ENCODE results near the gene TLE5.
"Not testable (repeated sequence)": the region's sequence is repeated elsewhere in the genome, so short reads cannot be mapped to it uniquely, and the experiment has no call there.

TLE5 gene

GRCh38 chr19:3096267-3096901 lies 34.1 kb upstream of the TLE5 start:
- no peak for DNase-seq

DNA sequence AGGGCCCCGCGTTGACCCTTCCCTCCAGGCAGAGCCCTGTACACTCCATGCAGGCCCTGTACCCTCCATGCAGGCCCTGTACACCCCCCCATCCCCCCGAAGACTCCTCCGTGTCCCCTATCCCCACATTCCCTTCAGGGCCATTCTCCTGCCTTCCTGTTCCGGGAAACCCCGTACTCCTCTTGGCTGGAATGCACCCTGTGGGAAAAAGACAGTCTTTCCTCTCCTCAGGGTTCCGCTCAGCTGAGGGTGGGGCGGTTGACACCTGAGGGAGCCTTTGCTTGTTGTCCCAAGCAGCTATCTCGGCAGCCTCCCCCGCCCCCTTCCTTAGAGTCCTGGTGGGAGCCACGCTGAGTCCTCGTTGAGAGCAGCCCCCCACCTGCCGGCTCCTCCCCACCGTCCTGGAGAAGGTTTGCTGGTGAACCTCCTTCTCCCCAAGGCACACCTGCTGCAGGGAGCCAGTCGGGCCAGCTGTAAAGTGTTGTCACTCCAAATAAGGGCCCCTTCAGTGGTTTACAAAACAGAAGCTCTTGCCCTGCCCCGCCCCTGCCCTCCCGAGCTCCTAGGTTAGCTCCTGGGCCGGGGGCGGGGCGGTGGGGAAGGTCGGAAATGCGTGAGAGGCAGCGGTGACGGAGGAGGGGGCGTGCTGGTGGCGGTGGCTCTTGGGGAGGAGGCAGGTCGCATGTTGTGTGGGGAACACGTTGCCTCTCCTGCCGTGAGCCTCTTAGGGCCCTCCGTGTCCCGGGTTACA lies 33.3 kb upstream of the TLE5 start:
- DNase-seq = peak; percentile 69 to 71

DNA sequence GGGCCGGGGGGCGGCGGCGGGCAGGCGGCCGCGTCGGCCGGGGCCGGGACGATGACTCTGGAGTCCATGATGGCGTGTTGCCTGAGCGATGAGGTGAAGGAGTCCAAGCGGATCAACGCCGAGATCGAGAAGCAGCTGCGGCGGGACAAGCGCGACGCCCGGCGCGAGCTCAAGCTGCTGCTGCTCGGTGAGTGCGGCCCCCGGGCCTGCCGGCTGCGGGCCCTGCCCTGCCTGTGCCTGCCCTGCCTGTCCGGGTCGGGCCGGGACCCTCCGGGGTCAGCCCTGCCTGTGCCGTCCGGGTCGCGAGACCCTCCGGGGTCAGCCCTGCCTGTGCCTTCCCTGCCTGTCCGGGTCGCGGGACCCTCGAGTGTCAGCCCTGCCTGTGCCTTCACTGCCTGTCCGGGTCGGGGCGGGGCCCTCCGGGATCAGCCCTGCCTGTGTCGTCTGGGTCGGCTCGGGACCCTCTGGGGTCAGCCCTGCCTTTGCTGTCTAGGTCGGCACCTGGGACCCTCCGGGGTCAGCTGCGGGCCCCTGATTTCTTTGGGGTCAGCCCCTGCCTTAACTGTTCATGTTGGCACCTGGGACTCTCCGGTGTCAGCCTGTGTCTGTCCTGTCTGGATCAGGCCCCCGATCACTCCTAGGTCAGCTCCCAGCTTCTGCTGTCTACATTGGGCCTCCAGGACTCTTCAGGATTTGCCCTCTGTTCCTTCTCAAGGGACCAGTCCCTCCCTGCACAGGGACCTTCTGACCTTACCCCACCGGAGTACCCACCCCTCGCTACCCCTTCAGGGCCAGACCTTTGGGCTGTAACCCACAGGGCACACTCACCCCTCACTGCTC lies 32.5 kb upstream of the TLE5 start:
- peak in 1 of 2 donors; percentile 14 for DNase-seq

GRCh38 chr19:3089299-3089855 lies 27.1 kb upstream of the TLE5 start:
- not testable (repeated sequence) for DNase-seq

- DNase-seq = no peak
Observed at GRCh38 chr19:3087769-3088168, 25.5 kb upstream of the TLE5 start.

GRCh38 chr19:3084943-3085342 lies 22.6 kb upstream of the TLE5 start:
- DNase-seq = no peak

GRCh38 chr19:3083964-3084363 lies 21.7 kb upstream of the TLE5 start:
- DNase-seq = no peak

- DNase-seq = no peak
Observed at GRCh38 chr19:3082331-3082730, 20.0 kb upstream of the TLE5 start.

DNA sequence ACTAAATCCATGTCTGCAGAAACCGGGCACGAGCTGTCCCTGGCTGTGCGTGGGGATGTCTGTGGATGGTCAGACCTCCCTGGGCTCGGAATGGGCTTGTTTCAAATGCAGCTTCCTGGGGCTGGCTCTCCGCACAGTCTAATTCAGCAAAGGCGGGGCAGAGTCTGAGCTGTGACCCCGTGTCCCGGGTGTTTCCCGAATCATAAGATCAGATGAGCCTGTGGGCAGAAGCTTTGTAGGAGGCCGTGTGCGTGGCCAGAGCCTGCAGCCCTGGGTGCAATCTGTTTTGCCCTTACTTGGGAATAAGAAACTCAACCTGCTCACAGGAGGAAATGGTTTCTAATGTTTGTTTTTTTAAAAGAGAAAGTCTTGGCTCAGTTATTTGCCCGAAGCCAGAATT lies 18.0 kb upstream of the TLE5 start:
- DNase-seq = no peak

- no peak for DNase-seq
Observed at GRCh38 chr19:3079578-3079977, 17.3 kb upstream of the TLE5 start.

GRCh38 chr19:3075605-3076431 lies 13.5 kb upstream of the TLE5 start:
- DNase-seq = peak; percentile 67 to 79

GRCh38 chr19:3073931-3074595 lies 11.8 kb upstream of the TLE5 start:
- DNase-seq = no peak

GRCh38 chr19:3073159-3073563 lies 10.9 kb upstream of the TLE5 start:
- no peak for DNase-seq

DNA sequence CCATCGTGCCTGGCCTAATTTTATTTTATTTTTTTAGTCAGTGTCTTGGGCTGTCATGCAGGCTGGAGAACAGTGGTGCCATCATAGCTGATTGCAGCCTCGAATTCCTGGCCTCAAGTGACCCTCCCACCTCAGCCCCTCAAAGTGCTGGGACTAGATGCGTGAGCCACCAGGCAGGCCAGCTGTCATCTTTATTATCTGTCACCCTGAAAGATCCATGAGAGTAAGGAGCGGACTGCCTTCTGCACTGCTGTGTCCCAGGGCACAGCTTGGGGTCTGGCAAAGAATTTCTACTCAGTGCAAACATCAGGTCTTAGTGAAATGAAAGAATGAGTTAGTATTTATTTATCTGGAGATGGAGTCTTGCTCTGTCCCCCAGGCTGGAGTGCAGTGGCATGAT lies 9.5 kb upstream of the TLE5 start:
- no peak for DNase-seq

GRCh38 chr19:3068071-3068470 lies 5.8 kb upstream of the TLE5 start:
- no peak for DNase-seq

- DNase-seq = no peak
Observed at GRCh38 chr19:3067563-3067962, 5.3 kb upstream of the TLE5 start.

GRCh38 chr19:3066482-3067049 lies 4.3 kb upstream of the TLE5 start:
- no peak for DNase-seq

DNA sequence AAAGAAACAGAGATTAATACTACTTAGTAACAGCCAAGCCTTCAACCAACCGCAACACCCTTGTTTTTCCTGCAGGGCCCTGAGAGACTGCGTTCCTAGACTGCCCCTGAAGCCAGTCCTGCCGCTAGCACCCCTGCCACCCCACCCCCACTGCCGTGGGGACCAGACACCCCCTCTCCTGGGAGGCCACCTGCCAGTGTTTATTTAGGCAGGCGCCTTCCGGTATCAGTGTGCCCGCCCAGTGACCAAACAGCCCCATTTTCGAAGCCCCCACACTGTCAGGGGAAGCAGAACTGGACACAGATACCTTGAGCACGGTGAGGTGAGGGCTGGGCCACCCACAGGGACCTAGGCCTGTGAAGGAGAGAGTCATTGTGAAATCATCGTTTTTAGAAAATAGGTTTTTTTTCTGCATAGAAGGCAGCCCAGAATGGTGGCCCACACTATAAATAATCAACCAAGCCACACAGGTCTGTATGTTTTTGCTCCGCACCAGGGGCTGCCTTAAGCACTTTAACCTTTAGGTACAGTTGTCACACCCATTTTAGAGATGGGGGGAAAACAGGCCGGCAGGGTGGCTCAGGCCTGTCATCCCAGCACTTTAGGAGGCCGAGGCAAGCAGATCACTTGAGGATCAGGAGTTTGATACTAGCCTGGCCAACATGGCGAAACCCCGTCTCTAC lies 3.5 kb upstream of the TLE5 start:
- DNase-seq = peak in 1 of 2 donors; percentile 46

DNA sequence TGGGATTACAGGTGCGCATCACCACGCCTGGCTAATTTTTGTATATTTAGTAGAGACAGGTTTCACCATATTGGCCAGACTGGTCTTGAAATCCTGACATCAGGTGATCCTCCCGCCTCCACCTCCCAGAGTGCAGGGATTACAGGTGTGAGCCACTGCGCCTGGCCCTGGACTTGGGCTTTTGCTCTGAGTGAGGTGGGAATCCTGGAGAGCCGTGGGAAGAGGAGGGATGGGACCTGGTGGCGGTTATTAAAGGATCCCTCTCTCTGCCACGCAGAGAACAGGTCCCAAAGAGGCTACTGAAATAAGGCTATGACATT lies 1.7 kb upstream of the TLE5 start:
- DNase-seq = no peak

- DNase-seq = peak; percentile 80 to 86
Observed at GRCh38 chr19:3061182-3062161, 823 bp downstream of the TLE5 start.
